Fibroblast of lung (primary cell): ENCODE measurements around the gene AKAP13. TPM values are rescaled to one million over a fixed set of nuclear protein-coding genes. Genes with fewer than 3 reads are reported as not detected.

Experiments used
- DNase-seq, 2 donors: peaks; one replicate each; pipeline versions ENCODE4 v3.0.0 to v3.0.0-alpha.2; 2010; ENCODE audit warnings: low read depth in 2 of 2
- H2AFZ ChIP-seq: 2 replicates; pipeline ENCODE4 v1.5.1; 2012; ENCODE audit warnings: low read length, control low read depth, inconsistent platforms
- H3K27ac ChIP-seq: 2 replicates; pipeline ENCODE4 v1.5.1; 2011; ENCODE audit warnings: low read length, control low read depth; ENCODE audit not compliant: insufficient read depth
- H3K27me3 ChIP-seq: 2 replicates; pipeline ENCODE4 v1.5.1; 2011; ENCODE audit warnings: mild to moderate bottlenecking, low read length; ENCODE audit not compliant: control insufficient read depth, insufficient read depth
- H3K36me3 ChIP-seq: 2 replicates; pipeline ENCODE4 v1.5.1; 2011; ENCODE audit warnings: low read length; ENCODE audit not compliant: control insufficient read depth, insufficient read depth
- H3K4me1 ChIP-seq: 2 replicates; pipeline ENCODE4 v1.5.1; 2011; ENCODE audit warnings: low read length; ENCODE audit not compliant: control insufficient read depth, insufficient read depth; ENCODE audit errors: extremely low read depth
- H3K4me2 ChIP-seq: 2 replicates; pipeline ENCODE4 v1.5.1; 2011; ENCODE audit warnings: low read length, control low read depth; ENCODE audit not compliant: insufficient read depth; ENCODE audit errors: extremely low read depth
- H3K4me3 ChIP-seq, 4 experiments: fragments of 200-600 bp in 1 of 4; sonication (generic) in 1 of 4; replicated peaks in 1 of 4; 2 replicates each; pipeline ENCODE4 v1.5.1; 2011 to 2016; ENCODE audit warnings: low read length in 4 of 4, low read depth in 3 of 4, mild to moderate bottlenecking in 3 of 4, control low read depth in 2 of 4, inconsistent platforms in 1 of 4, mixed read lengths in 1 of 4; ENCODE audit not compliant: insufficient read depth in 1 of 4; ENCODE audit errors: control extremely low read depth in 1 of 4
- H3K79me2 ChIP-seq: 2 replicates; pipeline ENCODE4 v1.5.1; 2012; ENCODE audit warnings: mild to moderate bottlenecking, low read length, inconsistent platforms; ENCODE audit not compliant: control insufficient read depth, insufficient read depth
- H3K9ac ChIP-seq: 2 replicates; pipeline ENCODE4 v1.5.1; 2011; ENCODE audit warnings: mild to moderate bottlenecking, low read length, control low read depth; ENCODE audit not compliant: insufficient read depth
- H3K9me3 ChIP-seq: 2 replicates; pipeline ENCODE4 v1.5.1; 2012; ENCODE audit warnings: low read depth, low read length; ENCODE audit not compliant: control insufficient read depth, insufficient read depth
- H4K20me1 ChIP-seq: 2 replicates; pipeline ENCODE4 v1.5.1; 2011; ENCODE audit warnings: low read length; ENCODE audit not compliant: control insufficient read depth, insufficient read depth; ENCODE audit errors: extremely low read depth
- CTCF ChIP-seq, 2 donors: IDR thresholded peaks in 1 of 2; conservative IDR thresholded peaks in 1 of 2; 1 replicate in 1 of 2; 2 replicates in 1 of 2; pipeline ENCODE4 v1.5.1; 2011 to 2012; ENCODE audit warnings: low read length in 2 of 2, control low read depth in 1 of 2, inconsistent platforms in 1 of 2, low read depth in 1 of 2, mild to moderate bottlenecking in 1 of 2
- EZH2 ChIP-seq: IDR thresholded peaks from 2 replicates; pipeline ENCODE4 v1.5.1; 2012; ENCODE audit warnings: low read length, control low read depth, mild to moderate bottlenecking; ENCODE audit errors: missing control alignments
- polyA plus RNA-seq, 2 donors: library from polyadenylated mRNA; depleted of rRNA in 1 of 2; stranded (reverse) in 1 of 2; unstranded in 1 of 2; fragments of >200 nt; gene quantifications; 2 replicates each; pipeline ENCODE4 v1.2.1, GENCODE V29; 2011 to 2012; ENCODE audit warnings: missing spikeins in 1 of 2
- total RNA-seq: library from RNA; depleted of rRNA; stranded (reverse); fragments of >200 nt; gene quantifications from 2 replicates; pipeline ENCODE4 v1.2.1, GENCODE V29; 2014

Gene AKAP13
- total and polyA plus RNA-seq, 2 donors (not counting 1 experiment from before 2014, with no cell fraction given), result 8.3 to 68.4 TPM

DNA sequence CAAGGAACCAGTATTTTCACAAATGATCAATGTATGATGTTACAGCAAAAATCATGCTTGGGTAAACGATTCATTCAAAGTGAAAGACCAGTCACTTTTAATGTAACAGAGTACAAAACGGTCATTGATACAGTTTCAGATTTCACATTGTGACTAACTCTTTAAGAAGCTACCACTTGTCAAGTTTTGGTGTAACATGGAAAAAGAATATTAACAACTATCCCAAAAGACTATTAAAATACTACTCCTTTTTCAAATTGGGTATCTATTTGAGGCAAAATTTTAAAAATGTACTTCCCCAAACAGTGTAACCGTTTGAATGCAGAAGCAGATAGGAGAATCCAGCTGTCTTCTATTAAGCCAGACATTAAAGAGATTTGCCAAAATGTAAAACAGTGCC is 31.7 kb downstream of the AKAP13 start:
- no peak overlapping the region for H3K27ac ChIP-seq
- no peaks in the 10 kb centered on the region for H3K36me3 ChIP-seq
- peak overlapping the region in 2 of 4 experiments; percentile 8 to 12 for H3K4me3 ChIP-seq
- peaks cover 66% of the 10 kb centered on the region for H3K79me2 ChIP-seq
- H4K20me1 ChIP-seq, result no peaks in the 10 kb centered on the region
- H3K4me1 ChIP-seq, result peaks cover 15% of the 10 kb centered on the region
- DNase-seq, result peak; percentile 62 to 77
- H2AFZ ChIP-seq, result no peak overlapping the region
- H3K9ac ChIP-seq, result no peak overlapping the region
- H3K9me3 ChIP-seq, result no peaks in the 10 kb centered on the region
- no peak for TF ChIP-seq EZH2
- no peak for TF ChIP-seq CTCF (conservative IDR thresholded peaks at IDR 0.05 in 1 of 2, IDR thresholded peaks at IDR 0.05 in 1 of 2; ENCODE audit: low read depth in 1 of 2, low read length in 2 of 2)
- H3K27me3 ChIP-seq, result no peaks in the 10 kb centered on the region
- peak overlapping the region; percentile 54 for H3K4me2 ChIP-seq

DNA sequence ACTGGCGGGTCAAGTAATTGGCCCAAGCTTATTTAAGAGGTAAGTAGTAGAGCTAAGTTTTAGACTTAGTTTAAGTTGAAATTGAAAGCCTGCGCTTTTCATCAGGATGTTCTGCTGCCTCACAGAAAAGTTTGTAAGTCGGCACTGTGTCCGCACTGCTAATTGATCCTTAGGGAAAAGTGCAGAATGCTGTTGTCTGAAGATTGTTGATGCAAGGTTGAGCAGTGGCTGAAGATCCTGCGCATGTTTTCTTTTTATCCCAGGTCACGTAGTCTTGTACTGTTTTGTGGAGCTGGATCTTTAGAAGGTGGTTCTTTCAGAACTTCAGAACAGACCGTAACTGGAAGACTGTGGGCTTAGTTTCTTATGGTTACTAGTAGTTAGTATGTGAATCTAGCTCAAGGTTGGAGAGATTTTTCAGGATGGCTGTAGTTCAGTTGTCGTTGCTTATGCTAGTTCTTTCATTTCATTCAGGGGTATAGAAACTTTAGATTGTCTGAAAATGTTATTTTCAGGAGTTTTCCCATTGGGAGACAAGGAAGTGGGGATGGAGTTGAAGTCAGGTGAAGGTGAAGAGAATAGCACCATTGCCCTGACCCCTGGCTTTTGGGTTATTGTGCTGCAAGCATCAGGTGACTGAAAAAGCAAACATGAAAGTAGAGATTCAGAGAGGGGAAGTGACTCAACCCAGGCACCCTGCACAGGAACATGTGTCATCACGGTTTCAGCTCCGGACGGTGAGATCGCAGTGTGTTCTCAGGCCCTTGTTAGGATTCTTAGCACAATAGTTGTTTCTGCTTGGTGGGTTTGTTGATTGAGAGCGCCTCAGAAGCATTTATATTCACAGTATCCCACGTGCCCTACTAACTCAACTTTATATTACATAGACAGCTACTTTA is 32.8 kb downstream of the AKAP13 start:
- H3K4me2 ChIP-seq, result peak overlapping the region; percentile 13
- no peak overlapping the region for H2AFZ ChIP-seq
- no peaks in the 10 kb centered on the region for H3K9me3 ChIP-seq
- H3K79me2 ChIP-seq, result peaks cover 69% of the 10 kb centered on the region
- peak overlapping the region in 1 of 4 experiments; percentile 11 for H3K4me3 ChIP-seq
- H3K4me1 ChIP-seq, result peaks cover 9% of the 10 kb centered on the region
- TF ChIP-seq CTCF (conservative IDR thresholded peaks at IDR 0.05 in 1 of 2, IDR thresholded peaks at IDR 0.05 in 1 of 2; ENCODE audit: low read depth in 1 of 2, low read length in 2 of 2) (no peak), EZH2 (no peak)
- peak overlapping the region; percentile 58 for H3K27ac ChIP-seq
- H3K9ac ChIP-seq, result no peak overlapping the region
- DNase-seq, result peak; percentile 81 to 93
- no peaks in the 10 kb centered on the region for H4K20me1 ChIP-seq
- no peaks in the 10 kb centered on the region for H3K27me3 ChIP-seq
- H3K36me3 ChIP-seq, result no peaks in the 10 kb centered on the region

GRCh38 chr15:85414037-85414436 is 33.6 kb downstream of the AKAP13 start:
- Histone ChIP-seq H3K79me2 (peaks cover 68% of the 10 kb centered on the region), H3K4me3 (no peak overlapping the region), H2AFZ (no peak overlapping the region), H3K4me2 (peak overlapping the region; percentile 5), H3K9ac (no peak overlapping the region), H3K27ac (peak overlapping the region; percentile 58), H3K9me3 (no peaks in the 10 kb centered on the region), H3K36me3 (no peaks in the 10 kb centered on the region), H3K27me3 (no peaks in the 10 kb centered on the region), H4K20me1 (no peaks in the 10 kb centered on the region), H3K4me1 (peaks cover 9% of the 10 kb centered on the region)
- TF ChIP-seq EZH2 (no peak), CTCF (conservative IDR thresholded peaks at IDR 0.05 in 1 of 2, IDR thresholded peaks at IDR 0.05 in 1 of 2; ENCODE audit: low read depth in 1 of 2, low read length in 2 of 2) (no peak)
- DNase-seq, result no peak
